SH-SY5Y (cell line): Measurements from ENCODE around the gene GRK1.

Experiments used
- GATA2 ChIP-seq: IDR thresholded peaks from 2 replicates; pipeline ENCODE4 v1.6.1; 2011; ENCODE audit warnings: mild to moderate bottlenecking, low read depth, low read length
- GATA3 ChIP-seq: IDR thresholded peaks from 2 replicates; pipeline ENCODE4 v1.6.1; 2011; ENCODE audit warnings: low read depth, mild to moderate bottlenecking, low read length, moderate library complexity

GRK1 gene

GRCh38 chr13:113630804-113631203 is 36.2 kb upstream of the GRK1 start:
- TF ChIP-seq GATA2 (no peak), GATA3 (no peak)

- no peak for TF ChIP-seq GATA3
These were observed 35.5 kb upstream of the GRK1 start for GRCh38 chr13:113631341-113632095.

- TF ChIP-seq GATA3, result no peak
- no peak for TF ChIP-seq GATA2
These were observed 34.1 kb upstream of the GRK1 start for GRCh38 chr13:113632706-113633484.

GRCh38 chr13:113633485-113633873 is 33.5 kb upstream of the GRK1 start:
- TF ChIP-seq GATA3 (no peak), GATA2 (no peak)

GRCh38 chr13:113634279-113635047 is 32.6 kb upstream of the GRK1 start:
- TF ChIP-seq GATA2 (no peak), GATA3 (no peak)

- no peak for TF ChIP-seq GATA3
- no peak for TF ChIP-seq GATA2
These were observed 32.0 kb upstream of the GRK1 start for GRCh38 chr13:113635048-113635420.

GRCh38 chr13:113635709-113636108 is 31.3 kb upstream of the GRK1 start:
- TF ChIP-seq GATA2 (no peak), GATA3 (no peak)

GRCh38 chr13:113636266-113636963 is 30.6 kb upstream of the GRK1 start:
- TF ChIP-seq GATA2, result no peak
- TF ChIP-seq GATA3, result no peak

GRCh38 chr13:113637262-113638160 is 29.5 kb upstream of the GRK1 start:
- TF ChIP-seq GATA2 (no peak), GATA3 (no peak)

GRCh38 chr13:113638173-113638746 is 28.8 kb upstream of the GRK1 start:
- TF ChIP-seq GATA2 (no peak), GATA3 (no peak)

GRCh38 chr13:113638806-113639205 is 28.2 kb upstream of the GRK1 start:
- TF ChIP-seq GATA2 (no peak), GATA3 (no peak)

- no peak for TF ChIP-seq GATA3
- TF ChIP-seq GATA2, result no peak; the same call in 1 of the 2 replicates
These were observed 27.3 kb upstream of the GRK1 start for GRCh38 chr13:113639616-113640262.
